ENCODE measurements around the gene DISC1. TPM values are rescaled to one million over a fixed set of nuclear protein-coding genes. Genes with fewer than 3 reads are reported as not detected.

Gene DISC1
- polyA plus RNA-seq, 1 of the 3 experiments (the other 2 are of a cell fraction) = 1.7 TPM

DNA sequence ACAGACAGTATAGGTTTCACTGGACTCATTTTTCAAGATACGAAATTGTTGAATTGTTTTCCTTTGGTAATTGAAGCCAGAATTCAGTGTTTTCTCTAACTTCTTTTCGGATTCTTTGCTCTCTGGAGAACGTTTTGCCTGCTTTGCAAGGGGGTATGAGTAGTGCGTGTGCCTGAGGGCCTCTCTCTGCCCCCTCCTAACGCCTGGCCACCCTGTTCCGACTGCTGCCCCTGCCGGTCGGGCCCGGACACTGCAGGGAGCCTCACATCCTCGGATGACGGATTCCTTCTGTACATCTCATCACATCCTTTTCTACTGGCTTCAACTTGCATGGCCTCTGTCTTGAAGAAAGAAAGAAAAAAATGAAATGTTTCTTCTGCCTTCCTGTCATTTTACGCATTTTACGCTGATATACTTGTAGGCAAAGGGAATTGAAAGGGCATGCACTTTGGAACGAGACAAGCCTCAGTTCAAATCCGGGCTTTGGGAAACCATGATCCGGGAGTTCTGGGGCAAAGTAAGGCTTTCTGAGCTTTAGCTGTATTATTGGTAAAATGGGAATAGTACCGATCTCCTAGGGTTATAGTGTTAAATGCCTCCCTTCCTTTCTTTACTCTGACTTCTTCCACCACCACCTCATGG is 65.1 kb downstream of the DISC1 start:
- Histone ChIP-seq H3K4me1 (ENCODE audit: control insufficient read depth in 1 of 2, insufficient read depth in 2 of 2, low read depth in 1 of 2, low read length in 1 of 2) (peaks cover 0 to 41% of the 10 kb centered on the region in 2 experiments; a peak in 2 of 4 replicates), H2AFZ (ENCODE audit: low read depth) (no peak overlapping the region), H3K27ac (ENCODE audit: low read depth in 2 of 2, low read length in 1 of 2) (no peak overlapping the region), H3F3A (replicated peaks; ENCODE audit: insufficient read depth) (no peaks in the 10 kb centered on the region), H3K27me3 (ENCODE audit: insufficient read depth) (no peaks in the 10 kb centered on the region), H3K4me2 (no peak overlapping the region), H3K9me3 (no peaks in the 10 kb centered on the region), H4K20me1 (ENCODE audit: insufficient read depth) (no peaks in the 10 kb centered on the region), H3K4me3 (ENCODE audit: low read depth in 2 of 2, low read length in 1 of 2) (peak overlapping the region in 1 of 2 experiments; percentile 37; a peak in 1 of 4 replicates), H3K9ac (no peak overlapping the region), H3K79me2 (ENCODE audit: insufficient read depth) (no peaks in the 10 kb centered on the region), H3K9me2 (no peaks in the 10 kb centered on the region), H3K36me3 (replicated peaks in 1 of 2; ENCODE audit: control insufficient read depth in 1 of 2, insufficient read depth in 2 of 2, low read length in 1 of 2) (no peaks in the 10 kb centered on the region)
- ChIA-PET POLR2A (no interaction called here), CTCF (interaction anchor here (0.6 to 1.6 kb wide), 5 partner anchors 15 to 65 kb away, joined by 3 to 4 read pairs (median 3); no protein-coding TSS in a partner anchor)
- DNase-seq = peak; percentile 56
- 79% methylated on average over 17 of the region's 17 CpGs for WGBS (ENCODE audit: low lambda C conversion rate)
- TF ChIP-seq, protein P1, sequence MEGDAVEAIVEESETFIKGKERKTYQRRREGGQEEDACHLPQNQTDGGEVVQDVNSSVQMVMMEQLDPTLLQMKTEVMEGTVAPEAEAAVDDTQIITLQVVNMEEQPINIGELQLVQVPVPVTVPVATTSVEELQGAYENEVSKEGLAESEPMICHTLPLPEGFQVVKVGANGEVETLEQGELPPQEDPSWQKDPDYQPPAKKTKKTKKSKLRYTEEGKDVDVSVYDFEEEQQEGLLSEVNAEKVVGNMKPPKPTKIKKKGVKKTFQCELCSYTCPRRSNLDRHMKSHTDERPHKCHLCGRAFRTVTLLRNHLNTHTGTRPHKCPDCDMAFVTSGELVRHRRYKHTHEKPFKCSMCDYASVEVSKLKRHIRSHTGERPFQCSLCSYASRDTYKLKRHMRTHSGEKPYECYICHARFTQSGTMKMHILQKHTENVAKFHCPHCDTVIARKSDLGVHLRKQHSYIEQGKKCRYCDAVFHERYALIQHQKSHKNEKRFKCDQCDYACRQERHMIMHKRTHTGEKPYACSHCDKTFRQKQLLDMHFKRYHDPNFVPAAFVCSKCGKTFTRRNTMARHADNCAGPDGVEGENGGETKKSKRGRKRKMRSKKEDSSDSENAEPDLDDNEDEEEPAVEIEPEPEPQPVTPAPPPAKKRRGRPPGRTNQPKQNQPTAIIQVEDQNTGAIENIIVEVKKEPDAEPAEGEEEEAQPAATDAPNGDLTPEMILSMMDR (IDR thresholded peaks at IDR 0.05) = peak; percentile 55
- TF ChIP-seq, protein P2, sequence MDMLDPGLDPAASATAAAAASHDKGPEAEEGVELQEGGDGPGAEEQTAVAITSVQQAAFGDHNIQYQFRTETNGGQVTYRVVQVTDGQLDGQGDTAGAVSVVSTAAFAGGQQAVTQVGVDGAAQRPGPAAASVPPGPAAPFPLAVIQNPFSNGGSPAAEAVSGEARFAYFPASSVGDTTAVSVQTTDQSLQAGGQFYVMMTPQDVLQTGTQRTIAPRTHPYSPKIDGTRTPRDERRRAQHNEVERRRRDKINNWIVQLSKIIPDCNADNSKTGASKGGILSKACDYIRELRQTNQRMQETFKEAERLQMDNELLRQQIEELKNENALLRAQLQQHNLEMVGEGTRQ (IDR thresholded peaks at IDR 0.05; ENCODE audit: borderline replicate concordance, low read depth, low read length) = no peak

DNA sequence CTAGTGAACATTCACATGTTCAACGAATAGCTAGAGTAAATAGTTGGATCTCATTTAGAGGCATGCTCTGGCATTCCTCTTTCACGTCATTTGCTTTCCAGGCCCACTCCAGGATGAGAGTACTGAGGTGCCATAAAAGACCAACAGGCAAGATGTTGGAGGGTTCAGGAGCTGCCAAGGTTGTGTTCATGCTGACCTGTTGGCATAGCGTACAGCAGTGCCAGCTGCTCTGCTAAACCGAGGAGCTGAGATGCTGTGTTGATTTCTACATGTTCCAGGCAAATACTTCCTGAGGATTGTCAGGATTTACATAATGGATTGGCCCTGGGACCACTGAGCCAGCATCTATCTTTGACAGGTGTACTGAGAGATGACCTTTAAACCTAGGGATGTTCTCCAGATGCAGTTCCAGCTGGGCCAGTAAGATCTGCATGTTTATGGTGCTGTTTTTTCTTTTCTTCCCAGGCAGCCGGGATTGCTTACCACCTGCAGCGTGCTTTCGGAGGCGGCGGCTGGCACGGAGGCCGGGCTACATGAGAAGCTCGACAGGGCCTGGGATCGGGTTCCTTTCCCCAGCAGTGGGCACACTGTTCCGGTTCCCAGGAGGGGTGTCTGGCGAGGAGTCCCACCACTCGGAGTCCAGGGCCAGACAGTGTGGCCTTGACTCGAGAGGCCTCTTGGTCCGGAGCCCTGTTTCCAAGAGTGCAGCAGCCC is 66.9 kb downstream of the DISC1 start:
- CTCF ChIA-PET = no interaction called here
- Histone ChIP-seq H3K4me3 (ENCODE audit: low read depth in 2 of 2, low read length in 1 of 2) (no peak overlapping the region), H3K36me3 (replicated peaks in 1 of 2; ENCODE audit: control insufficient read depth in 1 of 2, insufficient read depth in 2 of 2, low read length in 1 of 2) (no peaks in the 10 kb centered on the region), H3K9me3 (no peaks in the 10 kb centered on the region), H3K27ac (ENCODE audit: low read depth in 2 of 2, low read length in 1 of 2) (no peak overlapping the region; a peak in 1 of 4 replicates), H3K4me1 (ENCODE audit: control insufficient read depth in 1 of 2, insufficient read depth in 2 of 2, low read depth in 1 of 2, low read length in 1 of 2) (peaks cover 0 to 47% of the 10 kb centered on the region in 2 experiments; a peak in 2 of 4 replicates), H3K9ac (no peak overlapping the region), H2AFZ (ENCODE audit: low read depth) (no peak overlapping the region), H3K4me2 (no peak overlapping the region), H4K20me1 (ENCODE audit: insufficient read depth) (no peaks in the 10 kb centered on the region), H3K79me2 (ENCODE audit: insufficient read depth) (no peaks in the 10 kb centered on the region), H3F3A (replicated peaks; ENCODE audit: insufficient read depth) (no peaks in the 10 kb centered on the region), H3K9me2 (no peaks in the 10 kb centered on the region), H3K27me3 (ENCODE audit: insufficient read depth) (no peaks in the 10 kb centered on the region)
- 86% methylated on average over 11 of the region's 18 CpGs for WGBS (ENCODE audit: low lambda C conversion rate)
- no peak for DNase-seq
- POLR2A ChIA-PET = no interaction called here
- TF ChIP-seq YY1 (IDR thresholded peaks at IDR 0.05; ENCODE audit: low read depth) (no peak), TAF1 (IDR thresholded peaks at IDR 0.05; ENCODE audit: borderline replicate concordance, low read depth, low read length) (no peak), EZH2phosphoT487 (IDR thresholded peaks at IDR 0.05; ENCODE audit: borderline replicate concordance, low read depth) (no peak), GABPA (IDR thresholded peaks at IDR 0.05; ENCODE audit: low read depth) (no peak), RFX5 (IDR thresholded peaks at IDR 0.05; ENCODE audit: low read length) (no peak), SIN3A (IDR thresholded peaks at IDR 0.05; ENCODE audit: borderline replicate concordance, low read depth, low read length) (no peak)
- TF ChIP-seq, protein P3, sequence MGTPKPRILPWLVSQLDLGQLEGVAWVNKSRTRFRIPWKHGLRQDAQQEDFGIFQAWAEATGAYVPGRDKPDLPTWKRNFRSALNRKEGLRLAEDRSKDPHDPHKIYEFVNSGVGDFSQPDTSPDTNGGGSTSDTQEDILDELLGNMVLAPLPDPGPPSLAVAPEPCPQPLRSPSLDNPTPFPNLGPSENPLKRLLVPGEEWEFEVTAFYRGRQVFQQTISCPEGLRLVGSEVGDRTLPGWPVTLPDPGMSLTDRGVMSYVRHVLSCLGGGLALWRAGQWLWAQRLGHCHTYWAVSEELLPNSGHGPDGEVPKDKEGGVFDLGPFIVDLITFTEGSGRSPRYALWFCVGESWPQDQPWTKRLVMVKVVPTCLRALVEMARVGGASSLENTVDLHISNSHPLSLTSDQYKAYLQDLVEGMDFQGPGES (IDR thresholded peaks at IDR 0.05; ENCODE audit: low read depth, low read length) = no peak
- TF ChIP-seq, protein P1 (IDR thresholded peaks at IDR 0.05) = no peak
- TF ChIP-seq, protein P4, sequence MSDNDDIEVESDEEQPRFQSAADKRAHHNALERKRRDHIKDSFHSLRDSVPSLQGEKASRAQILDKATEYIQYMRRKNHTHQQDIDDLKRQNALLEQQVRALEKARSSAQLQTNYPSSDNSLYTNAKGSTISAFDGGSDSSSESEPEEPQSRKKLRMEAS (IDR thresholded peaks at IDR 0.05; ENCODE audit: low read depth) = no peak
- TF ChIP-seq, protein P2 (IDR thresholded peaks at IDR 0.05; ENCODE audit: borderline replicate concordance, low read depth, low read length) = no peak
- TF ChIP-seq, protein P5, sequence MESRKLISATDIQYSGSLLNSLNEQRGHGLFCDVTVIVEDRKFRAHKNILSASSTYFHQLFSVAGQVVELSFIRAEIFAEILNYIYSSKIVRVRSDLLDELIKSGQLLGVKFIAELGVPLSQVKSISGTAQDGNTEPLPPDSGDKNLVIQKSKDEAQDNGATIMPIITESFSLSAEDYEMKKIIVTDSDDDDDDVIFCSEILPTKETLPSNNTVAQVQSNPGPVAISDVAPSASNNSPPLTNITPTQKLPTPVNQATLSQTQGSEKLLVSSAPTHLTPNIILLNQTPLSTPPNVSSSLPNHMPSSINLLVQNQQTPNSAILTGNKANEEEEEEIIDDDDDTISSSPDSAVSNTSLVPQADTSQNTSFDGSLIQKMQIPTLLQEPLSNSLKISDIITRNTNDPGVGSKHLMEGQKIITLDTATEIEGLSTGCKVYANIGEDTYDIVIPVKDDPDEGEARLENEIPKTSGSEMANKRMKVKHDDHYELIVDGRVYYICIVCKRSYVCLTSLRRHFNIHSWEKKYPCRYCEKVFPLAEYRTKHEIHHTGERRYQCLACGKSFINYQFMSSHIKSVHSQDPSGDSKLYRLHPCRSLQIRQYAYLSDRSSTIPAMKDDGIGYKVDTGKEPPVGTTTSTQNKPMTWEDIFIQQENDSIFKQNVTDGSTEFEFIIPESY (IDR thresholded peaks at IDR 0.05; ENCODE audit: borderline replicate concordance, low read depth) = no peak

All from SK-N-SH (cell line).